GM18526 (cell line): ENCODE data around the gene SMYD3.

Experiments used
- POLR2A ChIP-seq: IDR thresholded peaks from 3 replicates; pipeline ENCODE4 v1.6.1; 2011; ENCODE audit not compliant: insufficient read length; ENCODE audit errors: extremely low read depth

The SMYD3 gene

GRCh38 chr1:246048693-246049092 is 458.4 kb downstream of the SMYD3 start:
- no peak for TF ChIP-seq POLR2A

GRCh38 chr1:246043556-246043955 is 463.5 kb downstream of the SMYD3 start:
- no peak for TF ChIP-seq POLR2A

- TF ChIP-seq POLR2A, result no peak
Measured at GRCh38 chr1:246041360-246041759, 465.7 kb downstream of the SMYD3 start.

GRCh38 chr1:246040200-246040890 is 466.7 kb downstream of the SMYD3 start:
- no peak for TF ChIP-seq POLR2A

GRCh38 chr1:246039584-246039983 is 467.5 kb downstream of the SMYD3 start:
- TF ChIP-seq POLR2A, result no peak

- no peak for TF ChIP-seq POLR2A
Measured at GRCh38 chr1:246037832-246038231, 469.2 kb downstream of the SMYD3 start.

GRCh38 chr1:246036175-246036574 is 470.9 kb downstream of the SMYD3 start:
- no peak for TF ChIP-seq POLR2A

GRCh38 chr1:246035060-246035541 is 472.0 kb downstream of the SMYD3 start:
- TF ChIP-seq POLR2A, result no peak

GRCh38 chr1:246034630-246035029 is 472.4 kb downstream of the SMYD3 start:
- TF ChIP-seq POLR2A, result no peak

GRCh38 chr1:246032984-246033383 is 474.1 kb downstream of the SMYD3 start:
- TF ChIP-seq POLR2A, result no peak

- TF ChIP-seq POLR2A, result no peak
Measured at GRCh38 chr1:246032031-246032551, 475.0 kb downstream of the SMYD3 start.

GRCh38 chr1:246029616-246030015 is 477.5 kb downstream of the SMYD3 start:
- no peak for TF ChIP-seq POLR2A

GRCh38 chr1:246020211-246020954 is 486.7 kb downstream of the SMYD3 start:
- TF ChIP-seq POLR2A, result no peak

- TF ChIP-seq POLR2A, result no peak
Measured at GRCh38 chr1:246018146-246018545, 488.9 kb downstream of the SMYD3 start.

GRCh38 chr1:246012341-246012740 is 494.7 kb downstream of the SMYD3 start:
- no peak for TF ChIP-seq POLR2A

GRCh38 chr1:246010386-246010785 is 496.7 kb downstream of the SMYD3 start:
- TF ChIP-seq POLR2A, result no peak

GRCh38 chr1:246008363-246008831 is 498.7 kb downstream of the SMYD3 start:
- no peak for TF ChIP-seq POLR2A

GRCh38 chr1:246005067-246005466 is 502.0 kb downstream of the SMYD3 start:
- TF ChIP-seq POLR2A, result no peak
